Duodenal mucosa (tissue), 2 donors: ENCODE data around the gene NSMCE4A.
"Not testable (repeated sequence)": the region's sequence is repeated elsewhere in the genome, so short reads cannot be mapped to it uniquely, and the experiment has no call there.

ENCODE experiments used
- H3K27ac ChIP-seq: one replicate; pipeline ENCODE4 v1.7.0; 2013; ENCODE audit warnings: low read depth, low read length
- H3K27me3 ChIP-seq, 2 donors: one replicate each; pipeline ENCODE4 v1.7.0; 2013; ENCODE audit warnings: low read length in 2 of 2, control low read depth in 1 of 2; ENCODE audit not compliant: insufficient read depth in 2 of 2, control insufficient read depth in 1 of 2
- H3K36me3 ChIP-seq, 2 donors: one replicate each; pipeline ENCODE4 v1.7.0; 2013; ENCODE audit warnings: low read length in 2 of 2, control low read depth in 1 of 2; ENCODE audit not compliant: insufficient read depth in 2 of 2, control insufficient read depth in 1 of 2
- H3K4me1 ChIP-seq, 2 donors: one replicate each; pipeline ENCODE4 v1.7.0; 2013; ENCODE audit warnings: low read length in 2 of 2, control low read depth in 1 of 2; ENCODE audit not compliant: insufficient read depth in 2 of 2, control insufficient read depth in 1 of 2
- H3K4me3 ChIP-seq, 2 donors: one replicate each; pipeline ENCODE4 v1.7.0; 2013; ENCODE audit warnings: low read length in 2 of 2, low read depth in 1 of 2
- H3K9ac ChIP-seq, 2 donors: one replicate each; pipeline ENCODE4 v1.7.0; 2013; ENCODE audit warnings: low read length in 2 of 2, low read depth in 1 of 2
- H3K9me3 ChIP-seq, 2 donors: one replicate each; pipeline ENCODE4 v1.7.0; 2013; ENCODE audit warnings: low read length in 2 of 2, control low read depth in 1 of 2; ENCODE audit not compliant: control insufficient read depth in 1 of 2

NSMCE4A gene

DNA sequence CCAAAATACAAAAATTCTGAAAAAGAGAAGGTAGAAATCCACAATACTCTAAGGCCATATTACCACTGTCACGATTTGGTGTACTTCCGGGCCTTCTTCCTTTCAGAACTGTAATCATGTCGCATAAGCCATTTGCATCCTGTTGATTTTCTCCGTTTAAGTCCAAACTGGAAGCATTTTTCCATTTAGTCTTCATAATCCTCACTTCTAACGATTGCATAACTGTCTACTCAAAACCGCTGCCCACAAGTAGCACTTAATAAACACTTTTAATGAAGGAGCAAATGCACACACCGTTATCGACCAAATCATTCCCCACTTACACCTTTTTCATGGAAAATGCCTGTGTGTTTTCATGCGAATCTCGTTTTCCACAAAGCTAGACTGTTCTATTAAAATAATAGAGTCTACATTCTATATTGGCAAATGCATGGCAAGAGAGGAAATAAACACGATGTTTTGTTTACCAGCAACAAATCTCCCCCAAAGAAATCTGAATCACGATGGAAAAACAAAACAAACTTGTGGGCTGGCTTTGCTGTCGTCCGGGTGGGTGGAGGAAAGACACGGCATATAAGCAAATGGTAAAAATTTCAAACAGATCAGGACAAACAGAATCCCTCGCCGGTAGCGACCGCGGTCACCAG, 48.2 kb downstream of the NSMCE4A start:
- H3K4me1 ChIP-seq: peaks cover 5 to 31% of the 10 kb centered on the region in 2 donors
- H3K27ac ChIP-seq: peak overlapping the region; percentile 91
- no peaks in the 10 kb centered on the region for H3K27me3 ChIP-seq
- H3K4me3 ChIP-seq: peak overlapping the region; percentile 88 to 95
- H3K9ac ChIP-seq: peak overlapping the region; percentile 91 to 97
- no peaks in the 10 kb centered on the region for H3K9me3 ChIP-seq
- peaks cover 4 to 12% of the 10 kb centered on the region in 2 donors for H3K36me3 ChIP-seq

DNA sequence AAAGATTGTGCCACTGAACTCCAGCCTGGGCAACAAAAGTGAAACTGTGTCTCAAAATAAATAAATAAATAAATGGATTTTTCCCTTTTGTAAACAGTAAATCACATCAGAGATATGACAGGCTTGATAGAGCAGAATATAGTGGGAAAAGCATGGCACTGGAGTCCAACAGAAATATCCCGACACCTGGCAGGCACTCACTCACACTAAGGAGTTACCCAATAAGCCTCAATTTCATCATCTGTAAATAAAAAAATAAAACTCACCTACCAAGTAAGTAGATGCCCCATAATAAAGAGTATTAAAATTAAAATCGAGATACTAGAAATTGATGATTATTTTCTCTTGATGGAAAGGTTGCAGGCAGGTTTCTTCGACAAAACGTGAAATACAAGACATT, 48.9 kb downstream of the NSMCE4A start:
- peak overlapping the region; percentile 88 to 95 for H3K4me3 ChIP-seq
- H3K27ac ChIP-seq: no peak overlapping the region
- H3K4me1 ChIP-seq: peaks cover 5 to 24% of the 10 kb centered on the region in 2 donors
- H3K27me3 ChIP-seq: no peaks in the 10 kb centered on the region
- H3K9me3 ChIP-seq: no peaks in the 10 kb centered on the region
- H3K36me3 ChIP-seq: peaks cover 4 to 12% of the 10 kb centered on the region in 2 donors
- H3K9ac ChIP-seq: no peak overlapping the region

DNA sequence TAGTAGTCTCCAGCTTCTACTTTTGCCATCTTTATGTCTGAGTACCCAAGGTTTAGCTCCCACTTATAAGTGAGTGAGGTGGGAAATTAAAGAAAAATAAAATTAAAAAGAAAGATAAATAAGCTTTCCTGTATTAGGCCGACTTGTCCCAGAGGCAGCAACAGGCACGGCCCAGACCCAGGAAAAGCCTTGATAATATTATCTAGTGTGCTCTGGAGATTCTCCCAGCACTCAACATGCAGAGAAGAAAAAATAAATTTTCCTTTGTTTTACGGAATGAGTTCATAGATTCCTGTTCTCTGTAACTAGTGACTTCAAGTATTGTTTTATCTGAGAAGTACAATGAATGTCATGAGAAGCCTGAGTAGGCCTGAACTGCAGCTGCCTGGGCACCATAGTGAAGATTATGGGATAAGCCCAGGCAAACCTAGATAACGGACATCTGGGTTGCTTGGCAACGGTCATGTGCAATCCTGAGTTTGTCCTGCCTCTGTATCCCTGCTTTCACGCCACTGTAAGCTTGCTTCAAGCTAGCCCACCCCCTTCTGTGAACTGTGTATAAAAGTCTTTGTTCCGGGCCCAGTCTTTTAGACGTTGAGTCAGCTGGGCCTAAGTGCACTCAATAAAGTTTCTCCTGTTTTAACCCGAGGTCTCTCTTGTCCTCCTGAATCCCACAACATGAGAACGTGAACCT, 53.6 kb downstream of the NSMCE4A start:
- H3K4me3 ChIP-seq: no peak overlapping the region
- H3K27ac ChIP-seq: no peak overlapping the region
- no peaks in the 10 kb centered on the region for H3K9me3 ChIP-seq
- H3K4me1 ChIP-seq: no peaks in the 10 kb centered on the region
- H3K9ac ChIP-seq: no peak overlapping the region
- H3K36me3 ChIP-seq: peaks cover 4 to 15% of the 10 kb centered on the region in 2 donors
- no peaks in the 10 kb centered on the region for H3K27me3 ChIP-seq

DNA sequence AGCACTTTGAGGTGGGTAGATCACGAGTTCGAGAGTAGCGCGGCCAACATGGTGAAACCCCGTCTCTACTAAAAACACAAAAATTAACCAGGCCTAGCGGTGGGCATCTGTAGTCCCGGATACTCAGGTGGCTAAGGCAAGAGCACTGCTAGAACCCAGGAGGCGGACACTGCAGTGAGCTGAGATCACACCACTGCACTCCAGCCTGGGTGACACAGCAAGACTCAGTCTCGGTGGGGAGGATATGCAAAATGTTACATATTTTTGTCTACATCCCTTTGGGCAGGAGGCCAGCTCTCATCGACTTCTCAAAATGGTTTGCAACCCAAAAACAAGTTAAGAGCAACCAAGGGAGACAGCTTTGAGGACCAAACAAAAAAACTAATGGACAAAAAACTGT, 55.4 kb downstream of the NSMCE4A start:
- Histone ChIP-seq H3K27me3 (no peaks in the 10 kb centered on the region), H3K9ac (no peak overlapping the region), H3K9me3 (no peaks in the 10 kb centered on the region), H3K36me3 (peaks cover 4 to 15% of the 10 kb centered on the region in 2 donors), H3K27ac (no peak overlapping the region), H3K4me3 (no peak overlapping the region), H3K4me1 (no peaks in the 10 kb centered on the region)

DNA sequence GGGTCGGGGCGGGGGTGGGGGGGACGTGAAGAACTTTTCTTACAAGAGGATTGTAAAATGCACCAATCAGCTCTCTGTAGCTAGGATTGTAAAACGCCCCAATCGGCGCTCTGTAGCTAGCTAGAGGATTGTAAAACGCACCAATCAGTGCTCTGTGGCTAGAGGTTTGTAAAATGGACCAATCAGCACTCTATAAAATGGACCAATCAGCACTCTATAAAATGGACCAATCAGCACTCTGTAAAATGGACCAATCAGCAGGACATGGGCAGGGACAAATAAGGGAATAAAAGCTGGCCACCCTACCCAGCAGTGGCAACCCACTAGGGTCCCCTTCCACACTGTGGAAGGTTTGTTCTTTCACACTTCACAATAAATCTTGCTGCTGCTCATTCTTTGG, 56.2 kb downstream of the NSMCE4A start:
- H3K4me1 ChIP-seq, H3K27me3 ChIP-seq, H3K9ac ChIP-seq, H3K4me3 ChIP-seq, H3K9me3 ChIP-seq, H3K27ac ChIP-seq: not testable (repeated sequence)
- peaks cover 4 to 16% of the 10 kb centered on the region in 2 donors for H3K36me3 ChIP-seq

DNA sequence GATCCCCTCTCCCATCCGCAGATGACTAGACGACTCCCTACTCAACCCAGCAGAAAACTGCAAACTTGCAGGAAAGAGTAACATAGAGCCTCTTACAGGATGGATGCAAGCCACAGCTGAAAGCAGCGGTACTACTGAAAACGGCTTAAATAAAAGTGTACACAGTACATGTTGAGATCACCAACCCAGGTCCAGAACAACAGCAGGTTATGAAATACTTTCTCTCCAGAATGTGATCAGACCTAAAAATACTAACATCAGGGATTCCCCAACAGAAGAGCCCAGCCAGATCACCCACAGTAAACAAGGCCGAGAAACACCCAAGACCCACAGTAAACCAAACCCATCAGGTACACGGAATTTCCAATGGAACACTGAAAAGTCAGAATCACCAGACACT, 60.4 kb downstream of the NSMCE4A start:
- H3K9ac ChIP-seq: no peak overlapping the region

DNA sequence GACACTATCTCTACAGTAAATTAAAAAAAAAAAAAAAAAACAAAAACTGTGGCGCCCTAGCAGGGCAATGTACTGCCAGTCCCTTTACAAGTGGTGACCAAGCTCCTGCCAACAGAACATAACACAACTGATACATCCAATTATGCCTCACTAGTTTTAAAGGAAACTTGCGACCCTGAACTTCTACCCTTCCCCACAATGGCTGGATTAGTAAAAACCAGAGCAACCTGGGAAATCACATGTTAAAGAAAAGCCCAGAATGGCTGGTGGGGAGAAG, 63.7 kb downstream of the NSMCE4A start:
- no peaks in the 10 kb centered on the region for H3K4me1 ChIP-seq
- peaks cover 6 to 27% of the 10 kb centered on the region in 2 donors for H3K36me3 ChIP-seq
- no peak overlapping the region for H3K27ac ChIP-seq
- H3K9me3 ChIP-seq: no peaks in the 10 kb centered on the region
- no peak overlapping the region for H3K9ac ChIP-seq
- H3K27me3 ChIP-seq: no peaks in the 10 kb centered on the region
- no peak overlapping the region for H3K4me3 ChIP-seq

More for the DNA sequence above, 60.4 kb downstream of the NSMCE4A start:
- H3K36me3 ChIP-seq: peaks cover 0 to 11% of the 10 kb centered on the region in 2 donors
- no peak overlapping the region for H3K27ac ChIP-seq
- H3K27me3 ChIP-seq: no peaks in the 10 kb centered on the region
- H3K9me3 ChIP-seq: no peaks in the 10 kb centered on the region
- no peak overlapping the region for H3K4me3 ChIP-seq
- H3K4me1 ChIP-seq: no peaks in the 10 kb centered on the region

DNA sequence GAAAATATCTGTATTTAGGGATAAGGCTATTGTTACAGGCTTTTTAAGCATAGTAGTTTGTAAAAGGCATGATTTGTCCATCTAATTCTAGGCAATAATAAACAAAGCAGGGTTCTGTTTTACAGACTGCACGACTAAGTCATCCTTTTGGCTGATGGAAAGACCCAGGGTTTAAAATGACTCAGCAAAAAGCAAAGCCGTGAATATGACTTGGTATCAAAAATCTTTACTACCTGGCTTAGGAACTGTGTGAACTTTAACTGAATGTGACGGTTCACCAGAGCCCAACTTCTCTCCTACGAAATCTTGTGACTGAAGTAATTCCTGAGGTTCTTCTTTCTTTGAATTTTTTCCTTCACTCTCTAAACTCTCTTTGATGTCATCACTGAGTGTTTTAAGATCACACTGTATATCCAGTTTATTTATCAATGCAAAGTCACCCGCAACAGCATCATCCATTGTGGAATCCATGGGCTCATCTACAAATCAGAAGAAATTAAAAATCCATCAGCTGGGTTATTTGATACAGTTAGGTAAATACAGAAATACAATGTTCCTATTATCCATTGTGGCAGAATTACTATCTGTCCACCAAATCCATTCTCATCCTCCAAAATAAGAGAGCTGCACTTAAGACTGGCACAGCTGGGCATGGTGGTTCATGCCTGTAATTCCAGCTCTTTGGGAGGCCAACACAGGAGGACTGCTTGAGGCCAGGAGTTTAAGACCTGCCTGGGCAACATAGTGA, 64.2 kb downstream of the NSMCE4A start:
- H3K27me3 ChIP-seq: no peaks in the 10 kb centered on the region
- no peaks in the 10 kb centered on the region for H3K9me3 ChIP-seq
- H3K36me3 ChIP-seq: peaks cover 6 to 31% of the 10 kb centered on the region in 2 donors
- no peaks in the 10 kb centered on the region for H3K4me1 ChIP-seq
- H3K27ac ChIP-seq: no peak overlapping the region
- no peak overlapping the region for H3K4me3 ChIP-seq
- H3K9ac ChIP-seq: no peak overlapping the region
